Measurements from ENCODE around the gene PPIL6. TPM values are rescaled to one million over a fixed set of nuclear protein-coding genes. Genes with fewer than 3 reads are reported as not detected.
A peak's percentile ranks its signal among the peaks of the same experiment; 100 is the strongest.

PPIL6 gene
- total and polyA plus RNA-seq, 2 donors from 2014 or later = 6.0 to 8.4 TPM

DNA sequence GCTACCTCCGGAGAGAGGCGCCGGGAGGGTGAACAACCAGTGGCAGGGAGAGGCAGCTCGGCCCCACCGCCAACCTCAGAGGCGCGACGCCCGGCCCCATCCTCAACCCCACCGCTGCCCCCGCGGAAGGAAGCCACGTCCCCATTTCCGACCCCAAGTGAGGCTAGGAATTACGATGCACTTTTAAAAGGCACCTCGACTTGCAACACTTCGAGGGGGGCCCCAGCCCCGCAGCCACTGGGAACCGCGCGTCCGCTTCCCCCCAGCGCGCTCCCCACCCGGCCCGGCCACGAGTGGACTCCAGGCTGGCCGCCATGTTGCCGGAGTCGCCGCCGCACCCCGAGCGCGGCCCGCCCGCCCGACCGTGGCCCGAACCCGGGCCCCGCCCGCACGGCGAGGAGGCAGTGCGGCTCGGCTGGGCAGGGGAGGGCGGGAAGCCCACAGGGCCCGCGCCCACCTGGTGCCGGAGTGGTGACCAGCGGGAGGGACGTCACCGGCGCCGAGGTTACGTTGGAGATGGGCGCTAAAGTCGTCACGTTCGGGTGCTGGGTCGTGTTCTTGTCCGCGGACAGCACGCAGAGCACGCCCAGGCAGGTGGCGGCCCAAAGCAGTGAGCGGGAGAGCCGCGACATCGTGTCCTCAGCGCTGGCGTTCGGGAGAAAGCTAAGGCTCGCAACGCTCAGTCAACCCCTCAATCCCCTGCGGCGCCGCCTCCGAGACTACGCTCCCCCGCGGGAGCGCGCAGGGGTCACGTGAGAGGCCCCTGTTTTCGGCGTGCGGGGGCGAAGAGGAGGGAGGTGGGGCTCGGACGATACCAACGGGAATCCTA is 58.5 kb downstream of the PPIL6 start, which contains the start of gene CD164:
Gene CD164, minus strand, starts transcription at position 721 of the 829 bp plus-strand sequence. Its CDS starts 89 bp downstream, at position 632.
- intact Hi-C loops (cut with DNase I) = loop anchor here (10.0 kb wide), 1 partner anchor 197 kb away; no protein-coding TSS in a partner anchor
- TF ChIP-seq, protein P1, sequence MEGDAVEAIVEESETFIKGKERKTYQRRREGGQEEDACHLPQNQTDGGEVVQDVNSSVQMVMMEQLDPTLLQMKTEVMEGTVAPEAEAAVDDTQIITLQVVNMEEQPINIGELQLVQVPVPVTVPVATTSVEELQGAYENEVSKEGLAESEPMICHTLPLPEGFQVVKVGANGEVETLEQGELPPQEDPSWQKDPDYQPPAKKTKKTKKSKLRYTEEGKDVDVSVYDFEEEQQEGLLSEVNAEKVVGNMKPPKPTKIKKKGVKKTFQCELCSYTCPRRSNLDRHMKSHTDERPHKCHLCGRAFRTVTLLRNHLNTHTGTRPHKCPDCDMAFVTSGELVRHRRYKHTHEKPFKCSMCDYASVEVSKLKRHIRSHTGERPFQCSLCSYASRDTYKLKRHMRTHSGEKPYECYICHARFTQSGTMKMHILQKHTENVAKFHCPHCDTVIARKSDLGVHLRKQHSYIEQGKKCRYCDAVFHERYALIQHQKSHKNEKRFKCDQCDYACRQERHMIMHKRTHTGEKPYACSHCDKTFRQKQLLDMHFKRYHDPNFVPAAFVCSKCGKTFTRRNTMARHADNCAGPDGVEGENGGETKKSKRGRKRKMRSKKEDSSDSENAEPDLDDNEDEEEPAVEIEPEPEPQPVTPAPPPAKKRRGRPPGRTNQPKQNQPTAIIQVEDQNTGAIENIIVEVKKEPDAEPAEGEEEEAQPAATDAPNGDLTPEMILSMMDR (IDR thresholded peaks at IDR 0.05; ENCODE audit: borderline replicate concordance, extremely low read depth, insufficient read depth) = no peak
- Histone ChIP-seq H3K9me3 (ENCODE audit: control insufficient read depth in 2 of 3, insufficient read depth in 1 of 3, low read length in 3 of 3) (no peaks in the 10 kb centered on the region), H3K4me1 (ENCODE audit: control insufficient read depth in 2 of 3, insufficient read depth in 2 of 3, low read depth in 1 of 3, low read length in 3 of 3) (peaks cover 0 to 14% (median 9%) of the 10 kb centered on the region in 3 donors), H3K4me3 (ENCODE audit: low read length in 3 of 3) (peak within 1 kb of the TSS; percentile 96 to 100 (median 99)), H3K27me3 (ENCODE audit: control insufficient read depth, insufficient read depth, low read length) (no peaks in the 10 kb centered on the region), H3K36me3 (ENCODE audit: control insufficient read depth in 2 of 3, insufficient read depth in 3 of 3, low read length in 3 of 3) (peaks cover 0 to 6% (median 5%) of the 10 kb centered on the region in 3 donors), H3K9ac (ENCODE audit: low read length in 3 of 3) (peak within 1 kb of the TSS; percentile 95 to 99 (median 99)), H3K27ac (ENCODE audit: low read depth in 2 of 2, low read length in 2 of 2) (peak within 1 kb of the TSS; percentile 95 to 100)
- FAIRE-seq (no peak), DNase-seq (peak; percentile 94 to 99 (median 98))

DNA sequence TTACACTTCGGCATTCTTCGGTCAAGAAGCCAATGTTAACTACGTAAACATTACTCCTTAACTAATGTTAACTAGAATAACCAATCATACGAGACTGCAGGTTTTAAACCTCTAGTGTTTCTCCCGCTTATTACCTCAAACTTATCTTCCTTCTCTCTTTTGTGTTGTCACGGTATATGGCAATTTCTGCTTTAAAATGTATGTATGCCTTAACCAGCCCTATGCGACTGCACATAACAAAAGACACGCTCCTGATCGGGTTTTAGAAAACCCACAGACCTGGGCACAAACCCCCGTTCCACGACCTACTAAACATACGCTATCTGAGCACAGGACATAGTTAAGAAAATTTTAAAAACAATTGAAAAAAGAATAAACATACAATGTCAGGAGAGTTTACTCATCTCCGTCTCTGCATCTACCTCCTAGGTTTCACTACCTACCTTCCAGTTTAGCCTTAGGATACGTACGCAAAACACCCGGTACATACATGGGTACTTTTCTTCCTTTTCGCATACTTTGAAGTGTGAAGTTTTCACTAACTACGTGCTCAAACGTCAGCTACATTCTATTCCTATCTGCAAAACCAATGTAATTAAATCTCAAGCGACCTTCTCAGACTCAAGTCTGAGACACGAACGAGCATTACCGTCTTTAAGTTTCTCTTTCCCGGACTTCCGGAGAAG is 59.2 kb downstream of the PPIL6 start:
- TF ChIP-seq, protein P1 (IDR thresholded peaks at IDR 0.05; ENCODE audit: borderline replicate concordance, extremely low read depth, insufficient read depth) = no peak
- H3K36me3 ChIP-seq (ENCODE audit: control insufficient read depth in 2 of 3, insufficient read depth in 3 of 3, low read length in 3 of 3) = peaks cover 3 to 10% (median 10%) of the 10 kb centered on the region in 3 donors
- H3K27ac ChIP-seq (ENCODE audit: low read depth in 2 of 2, low read length in 2 of 2) = peak overlapping the region; percentile 95 to 100
- peak overlapping the region; percentile 96 to 100 (median 99) for H3K4me3 ChIP-seq (ENCODE audit: low read length in 3 of 3)
- no peaks in the 10 kb centered on the region for H3K9me3 ChIP-seq (ENCODE audit: control insufficient read depth in 2 of 3, insufficient read depth in 1 of 3, low read length in 3 of 3)
- peaks cover 0 to 14% (median 9%) of the 10 kb centered on the region in 3 donors for H3K4me1 ChIP-seq (ENCODE audit: control insufficient read depth in 2 of 3, insufficient read depth in 2 of 3, low read depth in 1 of 3, low read length in 3 of 3)
- DNase-seq (peak in 3 of 5 donors; percentile 42 to 75 (median 43)), FAIRE-seq (no peak)
- H3K9ac ChIP-seq (ENCODE audit: low read length in 3 of 3) = peak overlapping the region; percentile 95 to 99 (median 99)
- intact Hi-C loops (cut with DNase I) = loop anchor here (10.0 kb wide), 1 partner anchor 196 kb away; no protein-coding TSS in a partner anchor
- no peaks in the 10 kb centered on the region for H3K27me3 ChIP-seq (ENCODE audit: control insufficient read depth, insufficient read depth, low read length)

DNA sequence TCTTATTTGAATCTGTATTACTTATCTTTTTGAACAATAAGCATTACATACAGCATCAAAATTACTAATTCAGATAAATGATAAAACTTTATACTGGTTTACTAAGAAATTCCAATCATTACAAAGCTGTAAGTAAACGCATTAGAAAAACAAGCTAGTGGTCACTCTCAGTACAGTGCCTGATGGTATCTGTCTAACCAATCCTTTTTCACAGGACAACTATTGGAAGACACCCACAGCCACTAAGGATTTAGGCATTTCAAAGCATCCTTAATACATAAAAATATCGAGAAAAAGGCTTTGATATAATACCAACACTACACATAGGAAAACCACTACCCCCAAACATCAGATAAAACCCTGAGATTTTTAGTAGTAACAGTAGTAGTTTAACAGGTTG is 60.7 kb downstream of the PPIL6 start:
- intact Hi-C loops (cut with DNase I) = loop anchor here (10.0 kb wide), 1 partner anchor 195 kb away; no protein-coding TSS in a partner anchor
- Histone ChIP-seq H3K27me3 (ENCODE audit: control insufficient read depth, insufficient read depth, low read length) (no peaks in the 10 kb centered on the region), H3K27ac (ENCODE audit: low read depth in 2 of 2, low read length in 2 of 2) (no peak overlapping the region), H3K4me1 (ENCODE audit: control insufficient read depth in 2 of 3, insufficient read depth in 2 of 3, low read depth in 1 of 3, low read length in 3 of 3) (peaks cover 0 to 14% (median 9%) of the 10 kb centered on the region in 3 donors), H3K9ac (ENCODE audit: low read length in 3 of 3) (peak overlapping the region; percentile 32 to 99 (median 47)), H3K9me3 (ENCODE audit: control insufficient read depth in 2 of 3, insufficient read depth in 1 of 3, low read length in 3 of 3) (no peaks in the 10 kb centered on the region), H3K4me3 (ENCODE audit: low read length in 3 of 3) (peak overlapping the region; percentile 96 to 100 (median 99)), H3K36me3 (ENCODE audit: control insufficient read depth in 2 of 3, insufficient read depth in 3 of 3, low read length in 3 of 3) (peaks cover 6 to 21% (median 17%) of the 10 kb centered on the region in 3 donors)
- FAIRE-seq (no peak), DNase-seq (peak in 1 of 5 donors; percentile 8)
- TF ChIP-seq, protein P1 (IDR thresholded peaks at IDR 0.05; ENCODE audit: borderline replicate concordance, extremely low read depth, insufficient read depth) = no peak

Measured in kidney (tissue), 14 donors.